HEK293 (cell line): ENCODE data around the gene CCP110.

Experiments
- CTCF ChIP-seq: fragments of 450-650 bp; formaldehyde crosslinking; IDR thresholded peaks from 2 replicates; pipeline ENCODE4 v1.5.1; 2016; ENCODE audit warnings: missing biosample characterization, missing genetic modification characterization
- SCRT1 ChIP-seq: fragments of 450-650 bp; formaldehyde crosslinking; IDR thresholded peaks from 2 replicates; pipeline ENCODE4 v1.5.1; 2016; ENCODE audit warnings: missing biosample characterization, missing genetic modification characterization, borderline replicate concordance
- TCF7L2 ChIP-seq: IDR thresholded peaks from 2 replicates; pipeline ENCODE4 v1.6.1; 2011; ENCODE audit warnings: low read depth, mild to moderate bottlenecking, inconsistent platforms, low read length, moderate library complexity, borderline replicate concordance
- YY1 ChIP-seq: fragments of 450-650 bp; formaldehyde crosslinking; IDR thresholded peaks from 2 replicates; pipeline ENCODE4 v1.5.1; 2018; ENCODE audit warnings: missing biosample characterization, missing genetic modification characterization
- ZBTB8A ChIP-seq: fragments of 450-650 bp; formaldehyde crosslinking; IDR thresholded peaks from 2 replicates; pipeline ENCODE4 v1.5.1; 2016; ENCODE audit warnings: missing biosample characterization, missing genetic modification characterization
- ZNF138 ChIP-seq: fragments of 450-650 bp; formaldehyde crosslinking; IDR thresholded peaks from 2 replicates; pipeline ENCODE4 v1.5.1; 2016; ENCODE audit warnings: missing biosample characterization, missing genetic modification characterization, borderline replicate concordance
- ZNF707 ChIP-seq: fragments of 450-650 bp; formaldehyde crosslinking; IDR thresholded peaks from 2 replicates; pipeline ENCODE4 v1.5.1; 2016; ENCODE audit warnings: missing biosample characterization, missing genetic modification characterization
- ZNF792 ChIP-seq: fragments of 450-650 bp; formaldehyde crosslinking; IDR thresholded peaks from 2 replicates; pipeline ENCODE4 v1.5.1; 2016; ENCODE audit warnings: missing biosample characterization, missing genetic modification characterization

DNA sequence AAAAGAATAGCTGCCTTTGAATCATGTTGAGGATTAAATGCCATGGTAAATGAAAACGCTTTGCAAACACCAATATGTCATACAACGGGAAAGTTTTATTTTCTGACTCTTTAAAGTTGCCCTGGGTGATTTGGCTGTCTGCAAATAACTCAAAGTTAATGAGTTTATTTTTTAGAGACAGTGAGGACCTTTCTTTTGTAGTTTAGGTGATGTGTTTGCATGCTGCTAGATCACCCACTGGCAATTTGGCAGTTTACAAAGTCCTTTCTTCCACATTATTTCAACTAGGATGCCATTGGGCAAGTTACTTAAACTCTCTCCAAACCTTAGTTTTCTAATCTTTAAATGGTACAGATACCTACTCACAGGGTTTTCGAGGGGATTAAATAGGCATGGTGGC lies 39.6 kb upstream of the CCP110 start:
- TF ChIP-seq TCF7L2 = no peak
- no peak for TF ChIP-seq ZNF792
- no peak for TF ChIP-seq ZBTB8A
- no peak for TF ChIP-seq ZNF138 (tag by site-specific recombination)
- no peak for TF ChIP-seq CTCF (tag by site-specific recombination)
- no peak for TF ChIP-seq YY1
- TF ChIP-seq SCRT1 (tag by site-specific recombination) = no peak
- no peak for TF ChIP-seq ZNF707 (tag by site-specific recombination)
